Cardiac fibroblast (primary cell): Measurements from ENCODE around the gene FRMD4A.

Source experiments
- DNase-seq, 2 donors: peaks; one replicate each; pipeline versions ENCODE4 v3.0.0 to v3.0.0-alpha.2; 2010; ENCODE audit warnings: low read depth in 2 of 2
- H3K4me3 ChIP-seq, 2 donors: replicated peaks in 1 of 2; 1 replicate in 1 of 2; 2 replicates in 1 of 2; pipeline ENCODE4 v1.5.1; 2011; ENCODE audit warnings: low read depth in 2 of 2, low read length in 2 of 2, mild to moderate bottlenecking in 2 of 2, moderate library complexity in 1 of 2
- CTCF ChIP-seq: IDR thresholded peaks from one replicate; pipeline ENCODE4 v1.5.1; 2011; ENCODE audit warnings: low read depth, mild to moderate bottlenecking, low read length, inconsistent platforms

Gene FRMD4A

GRCh38 chr10:13883636-13884444 lies 446.9 kb downstream of the FRMD4A start:
- no peak overlapping the region for H3K4me3 ChIP-seq
- no peak for DNase-seq
- no peak for TF ChIP-seq CTCF

- no peak for TF ChIP-seq CTCF
- peak; percentile 80 to 98 for DNase-seq
- H3K4me3 ChIP-seq = no peak overlapping the region
Observed at GRCh38 chr10:13882119-13882711, 448.5 kb downstream of the FRMD4A start.

GRCh38 chr10:13880760-13881159 lies 450.0 kb downstream of the FRMD4A start:
- H3K4me3 ChIP-seq = no peak overlapping the region
- TF ChIP-seq CTCF = no peak
- no peak for DNase-seq

GRCh38 chr10:13877154-13877909 lies 453.4 kb downstream of the FRMD4A start:
- TF ChIP-seq CTCF = no peak

GRCh38 chr10:13873196-13873595 lies 457.5 kb downstream of the FRMD4A start:
- no peak overlapping the region for H3K4me3 ChIP-seq
- no peak for DNase-seq
- no peak for TF ChIP-seq CTCF

More at GRCh38 chr10:13877154-13877909, 453.4 kb downstream of the FRMD4A start:
- peak; percentile 55 to 69 for DNase-seq
- no peak overlapping the region for H3K4me3 ChIP-seq

- no peak for TF ChIP-seq CTCF
- no peak for DNase-seq
- H3K4me3 ChIP-seq = no peak overlapping the region
Observed at GRCh38 chr10:13872411-13872810, 458.3 kb downstream of the FRMD4A start.
